DMS53 (cell line): Measurements from ENCODE around the gene MCCC2.
"Not testable (repeated sequence)": the region's sequence is repeated elsewhere in the genome, so short reads cannot be mapped to it uniquely, and the experiment has no call there.

Source experiments
- DNase-seq: peaks from one replicate; lab custom pipeline; 2025; lab: John Stamatoyannopoulos, UW

MCCC2 gene

GRCh38 chr5:71586941-71587765 is at the start of gene MCCC2:
TSS of gene MCCC2 (plus strand) at chr5:71587340. CDS start at chr5:71587426, 86 bp downstream.
- peak; percentile 99 for DNase-seq

DNA sequence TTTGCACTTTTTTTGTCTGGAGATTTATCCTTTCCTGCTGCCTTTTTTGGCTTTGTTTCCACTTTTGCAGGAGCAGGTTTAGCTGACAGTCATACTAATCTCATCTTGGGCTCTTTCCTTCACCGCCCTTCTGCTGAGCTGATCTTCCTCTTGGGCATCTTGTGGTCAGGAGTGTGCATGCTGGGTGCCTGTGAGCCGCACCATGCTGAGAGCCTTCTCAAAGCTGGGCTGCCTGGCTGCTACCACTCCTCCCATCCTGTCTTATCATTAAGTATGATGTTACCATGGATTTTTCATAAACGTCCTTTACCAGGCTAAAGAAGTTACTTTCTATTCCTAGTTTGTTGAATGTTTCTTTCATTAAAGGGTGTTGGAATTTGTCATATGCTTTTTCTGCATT is 49.5 kb upstream of the MCCC2 start:
- no peak for DNase-seq

DNA sequence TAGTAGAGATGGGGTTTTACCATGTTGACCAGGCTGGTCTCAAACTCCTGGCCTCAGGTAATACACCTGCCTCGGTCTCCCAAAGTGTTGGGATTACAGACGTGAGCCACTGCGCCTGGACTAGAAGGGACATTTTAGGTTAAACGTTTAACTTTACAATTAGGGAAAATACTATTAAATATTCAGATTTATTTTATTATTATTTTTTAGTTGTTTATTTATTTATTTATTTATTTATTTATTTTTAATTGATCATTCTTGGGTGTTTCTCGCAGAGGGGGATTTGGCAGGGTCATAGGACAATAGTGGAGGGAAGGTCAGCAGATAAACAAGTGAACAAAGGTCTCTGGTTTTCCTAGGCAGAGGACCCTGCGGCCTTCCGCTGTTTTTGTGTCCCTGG is 36.3 kb upstream of the MCCC2 start:
- not testable (repeated sequence) for DNase-seq

DNA sequence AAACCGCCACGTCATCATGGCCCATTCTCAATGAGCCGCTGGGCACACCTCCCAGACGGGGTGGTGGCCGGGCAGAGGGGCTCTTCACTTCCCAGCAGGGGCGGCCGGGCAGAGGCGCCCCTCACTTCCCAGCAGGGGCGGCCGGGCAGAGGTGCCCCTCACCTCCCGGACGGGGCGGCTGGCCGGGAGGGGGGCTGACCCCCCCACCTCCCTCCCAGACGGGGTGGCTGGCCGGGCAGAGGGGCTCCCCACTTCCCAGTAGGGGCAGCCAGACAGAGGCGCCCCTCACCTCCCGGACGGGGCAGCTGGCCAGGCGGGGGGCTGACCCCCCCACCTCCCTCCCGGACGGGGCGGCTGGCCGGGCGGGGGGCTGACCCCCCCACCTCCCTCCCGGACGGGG is 35.6 kb upstream of the MCCC2 start:
- DNase-seq, result not testable (repeated sequence)

GRCh38 chr5:71552026-71552749 is 35.0 kb upstream of the MCCC2 start:
- not testable (repeated sequence) for DNase-seq

GRCh38 chr5:71563161-71563560 is 24.0 kb upstream of the MCCC2 start:
- DNase-seq, result no peak

- DNase-seq, result no peak
Measured at GRCh38 chr5:71564895-71565294, 22.2 kb upstream of the MCCC2 start.

GRCh38 chr5:71569748-71570509 is 17.2 kb upstream of the MCCC2 start:
- no peak for DNase-seq

DNA sequence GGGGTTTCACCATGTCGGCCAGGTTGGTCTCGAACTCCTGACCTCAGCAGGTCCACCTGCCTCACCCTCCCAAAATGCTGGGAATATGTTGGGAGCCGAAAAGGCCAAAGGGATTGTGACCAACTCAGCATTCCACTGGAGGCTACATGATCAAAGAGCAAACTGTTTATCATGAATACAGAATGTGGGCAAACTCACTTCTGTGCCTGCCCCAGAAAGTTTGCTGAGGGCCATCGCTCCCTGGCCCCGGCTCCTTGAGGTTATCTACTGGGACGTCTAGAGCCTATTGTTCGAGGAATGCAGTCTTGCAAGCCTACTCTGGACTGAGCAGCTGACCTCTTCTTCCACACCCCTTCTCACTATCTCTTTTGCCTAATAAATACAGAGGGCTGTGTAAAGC is 15.3 kb upstream of the MCCC2 start:
- DNase-seq, result not testable (repeated sequence)

DNA sequence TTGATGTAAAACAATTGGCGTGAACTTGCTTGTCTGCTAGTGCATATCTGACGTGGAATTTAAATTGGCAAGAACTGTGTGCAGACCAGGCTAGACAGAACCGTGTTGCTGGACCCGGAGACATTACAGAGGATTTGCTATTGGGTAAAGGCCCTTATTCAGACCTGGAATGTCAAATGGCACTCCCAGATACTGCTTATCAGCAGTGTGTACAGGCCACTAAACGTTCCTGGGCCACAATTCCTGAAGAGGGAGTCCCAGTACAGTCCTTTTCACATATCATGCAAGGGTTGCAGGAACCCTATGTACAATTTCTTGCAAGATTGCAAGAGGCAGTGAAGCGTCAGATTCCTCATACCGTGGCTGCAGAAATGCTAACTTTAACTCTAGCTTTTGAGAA is 13.5 kb upstream of the MCCC2 start:
- DNase-seq, result no peak

DNA sequence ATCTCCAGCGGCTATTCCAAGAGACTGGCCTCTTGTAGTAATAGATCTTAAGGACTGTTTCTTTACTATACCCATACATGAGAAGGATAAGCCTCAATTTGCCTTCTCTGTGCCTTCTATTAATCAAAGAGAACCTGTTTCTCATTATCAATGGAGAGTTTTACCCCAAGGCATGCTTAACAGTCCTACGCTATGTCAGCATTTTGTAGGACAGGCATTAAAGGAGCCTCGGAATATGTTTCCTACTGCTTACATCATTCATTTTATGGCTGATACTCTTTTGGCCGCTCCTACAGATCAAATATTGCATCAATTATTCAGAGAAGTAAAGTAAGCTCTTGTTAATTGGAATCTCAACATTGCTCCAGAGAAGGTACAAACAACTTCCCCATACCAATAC is 11.6 kb upstream of the MCCC2 start:
- not testable (repeated sequence) for DNase-seq

DNA sequence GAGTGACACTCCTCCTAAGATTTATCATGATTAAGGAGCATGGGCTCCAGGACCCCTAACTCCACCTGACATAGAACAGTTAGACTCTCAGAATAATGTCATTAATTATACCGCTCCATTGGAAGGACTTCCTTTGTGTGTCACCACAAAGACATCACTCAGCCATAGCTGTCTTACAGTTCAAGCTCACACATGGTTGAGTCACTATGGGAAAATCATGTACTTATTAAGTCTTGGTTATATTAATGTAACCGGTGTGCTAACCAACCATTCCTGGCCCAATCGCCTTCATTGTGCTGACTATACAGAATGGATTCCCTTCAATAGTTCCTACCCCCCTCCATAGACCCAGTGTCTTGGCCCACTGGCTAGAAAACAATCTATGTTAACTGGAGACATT is 10.9 kb upstream of the MCCC2 start:
- no peak for DNase-seq

- not testable (repeated sequence) for DNase-seq
Measured at GRCh38 chr5:71577839-71578238, 9.3 kb upstream of the MCCC2 start.

- no peak for DNase-seq
Measured at GRCh38 chr5:71582945-71583584, 4.1 kb upstream of the MCCC2 start.

- peak; percentile 93 for DNase-seq
Measured at GRCh38 chr5:71586052-71586940, 844 bp upstream of the MCCC2 start.

- DNase-seq, result no peak
Measured at GRCh38 chr5:71587766-71588532, 809 bp downstream of the MCCC2 start.

- DNase-seq, result no peak
Measured at GRCh38 chr5:71588533-71588885, 1.4 kb downstream of the MCCC2 start.

- no peak for DNase-seq
Measured at GRCh38 chr5:71589903-71590302, 2.8 kb downstream of the MCCC2 start.

DNA sequence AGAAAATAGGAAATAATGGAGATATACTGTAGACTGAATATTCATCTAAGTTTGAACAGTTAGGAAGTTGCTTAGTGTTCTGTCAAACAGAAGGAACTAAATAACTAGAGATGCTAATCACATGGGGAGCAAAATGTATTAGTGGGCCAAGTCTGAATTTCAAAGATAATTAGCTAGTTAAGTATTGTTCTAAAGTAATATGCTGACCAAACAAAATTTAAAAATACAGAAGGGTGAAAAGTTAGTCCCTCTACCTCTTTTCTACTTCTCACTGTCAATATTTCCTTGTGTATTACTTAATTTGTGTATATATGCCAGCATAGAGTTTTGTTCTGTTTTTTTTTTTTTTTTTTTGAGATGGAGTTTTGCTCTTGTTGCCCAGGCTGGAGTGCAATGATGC is 4.0 kb downstream of the MCCC2 start:
- no peak for DNase-seq

DNA sequence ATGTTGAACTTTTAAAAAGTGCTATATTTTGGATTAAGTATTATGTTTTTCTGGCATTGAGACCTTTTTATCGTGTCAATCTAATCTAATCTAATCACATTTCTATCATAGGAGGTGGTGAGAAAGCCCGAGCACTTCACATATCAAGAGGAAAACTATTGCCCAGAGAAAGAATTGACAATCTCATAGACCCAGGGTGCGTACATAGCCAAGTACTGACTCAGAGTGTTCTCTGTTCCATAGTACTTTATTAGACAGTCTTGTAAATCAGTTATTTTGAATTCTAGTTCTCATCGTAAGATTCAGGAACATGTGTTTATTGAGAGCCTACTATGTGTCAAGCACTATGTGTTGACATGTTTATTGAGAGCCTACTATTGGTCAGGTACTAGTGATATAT is 9.0 kb downstream of the MCCC2 start:
- DNase-seq, result no peak
